RWPE2 (cell line): ENCODE measurements around the gene ITGA5.

Source experiments
- ATAC-seq: fragments of 200-7000 bp; cut with Tn5 transposase; 3 replicates; pipeline ENCODE4 v1.9.1; 2021; ENCODE audit warnings: low read depth
- DNase-seq: peaks from one replicate; pipeline ENCODE4 v3.0.0-alpha.2; 2020; ENCODE audit warnings: low spot score
- H3K27ac ChIP-seq: fragments of 450-650 bp; 2 replicates; pipeline ENCODE4 v1.5.1; 2017; ENCODE audit warnings: mild to moderate bottlenecking; ENCODE audit not compliant: poor library complexity, severe bottlenecking
- H3K27me3 ChIP-seq: fragments of 250-450 bp; sonication (Bioruptor Pico); 2 replicates; pipeline ENCODE4 v1.5.1; 2021; ENCODE audit warnings: mild to moderate bottlenecking, moderate library complexity; ENCODE audit not compliant: insufficient read depth, poor library complexity, severe bottlenecking
- H3K36me3 ChIP-seq: fragments of 250-450 bp; sonication (Bioruptor Pico); 2 replicates; pipeline ENCODE4 v1.5.1; 2020; ENCODE audit warnings: low read depth, mild to moderate bottlenecking, moderate library complexity
- H3K4me1 ChIP-seq: fragments of 250-450 bp; sonication (Bioruptor Pico); 2 replicates; pipeline ENCODE4 v1.5.1; 2021; ENCODE audit warnings: mild to moderate bottlenecking, moderate library complexity; ENCODE audit not compliant: insufficient read depth, poor library complexity, severe bottlenecking
- H3K4me3 ChIP-seq: fragments of 250-450 bp; sonication (Bioruptor Pico); 2 replicates; pipeline ENCODE4 v1.5.1; 2021; ENCODE audit warnings: mild to moderate bottlenecking, moderate library complexity; ENCODE audit not compliant: severe bottlenecking
- H3K9me3 ChIP-seq: fragments of 250-450 bp; sonication (Bioruptor Pico); 2 replicates; pipeline ENCODE4 v1.5.1; 2021; ENCODE audit warnings: mild to moderate bottlenecking, moderate library complexity; ENCODE audit not compliant: severe bottlenecking
- CTCF ChIP-seq: fragments of 450-650 bp; IDR thresholded peaks from one replicate; pipeline ENCODE4 v1.5.1; 2017; ENCODE audit warnings: mild to moderate bottlenecking, moderate library complexity; ENCODE audit not compliant: poor library complexity, severe bottlenecking

ITGA5 gene

DNA sequence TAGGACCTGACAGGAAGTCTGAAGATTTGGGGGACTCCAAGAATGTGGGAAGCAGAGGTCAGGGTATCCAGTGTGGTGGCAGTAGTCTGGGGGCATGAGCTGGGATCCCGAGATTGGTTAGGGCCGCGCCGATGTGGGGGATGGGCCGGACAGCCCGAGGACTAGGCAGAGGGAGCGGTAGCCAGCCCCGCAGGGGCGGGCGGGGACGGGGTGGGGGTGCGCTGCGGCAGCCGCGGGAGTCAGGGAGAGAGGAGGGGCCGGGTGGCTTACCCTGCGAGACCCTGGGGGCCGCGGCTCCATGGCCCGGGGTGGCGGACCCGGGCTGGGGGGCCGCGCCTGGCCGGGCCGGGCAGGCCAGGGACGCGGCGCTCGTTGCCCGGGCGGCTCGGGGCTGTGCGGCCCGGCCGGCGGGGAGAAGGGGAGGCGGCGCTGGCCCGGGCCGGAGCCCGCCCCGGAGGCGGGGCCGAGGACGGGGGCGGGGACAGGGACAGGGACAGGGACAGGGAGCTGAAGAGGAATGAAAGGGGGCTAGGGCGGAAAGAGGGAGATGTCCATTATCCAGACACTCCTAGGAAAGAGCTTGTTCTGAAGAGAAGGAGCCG is 40.2 kb downstream of the ITGA5 start:
- no peak for TF ChIP-seq CTCF
- H3K4me3 ChIP-seq, result peak overlapping the region; percentile 3
- DNase-seq (no peak), ATAC-seq (no peak)
- no peak overlapping the region for H3K27ac ChIP-seq
- H3K36me3 ChIP-seq, result peaks cover 75% of the 10 kb centered on the region
- H3K27me3 ChIP-seq, result no peaks in the 10 kb centered on the region
- H3K9me3 ChIP-seq, result no peaks in the 10 kb centered on the region
- peaks cover 23% of the 10 kb centered on the region for H3K4me1 ChIP-seq

DNA sequence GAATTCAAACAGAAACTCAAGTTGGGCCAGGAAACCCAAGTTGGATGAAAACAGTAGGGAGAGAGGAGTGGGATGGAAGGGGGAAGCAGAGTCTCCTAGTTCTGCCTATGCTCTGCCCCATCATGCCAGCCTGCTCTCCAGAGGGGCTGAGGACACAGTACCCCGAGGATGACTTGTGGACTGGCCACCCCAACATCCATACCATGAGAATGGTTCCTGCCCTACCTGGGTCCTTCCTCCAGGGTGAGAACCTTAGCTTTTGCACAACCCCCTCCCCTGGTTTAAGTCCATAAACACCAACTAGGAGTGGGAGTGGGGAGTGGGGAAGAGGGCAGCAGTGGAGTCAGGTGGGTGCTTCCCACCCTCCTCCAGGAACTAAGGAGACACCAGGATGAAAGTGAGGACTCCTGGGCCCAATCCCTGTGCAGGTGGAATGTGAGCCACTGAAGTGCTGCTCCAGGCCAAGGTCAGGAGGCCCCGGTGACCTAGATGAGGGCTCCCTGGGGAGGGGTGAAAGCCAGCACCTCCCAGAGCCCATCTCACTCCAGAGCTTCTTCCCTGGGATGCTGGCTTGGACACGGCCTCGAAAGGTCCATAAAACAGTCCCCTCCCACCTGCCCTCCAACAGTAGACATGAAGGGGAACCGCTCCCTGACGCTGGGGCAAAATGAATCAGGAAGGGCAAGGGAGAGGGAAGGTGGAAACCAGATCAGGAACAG is 41.1 kb downstream of the ITGA5 start:
- Histone ChIP-seq H3K9me3 (no peaks in the 10 kb centered on the region), H3K27ac (no peak overlapping the region), H3K36me3 (peaks cover 77% of the 10 kb centered on the region), H3K4me3 (no peak overlapping the region), H3K4me1 (peaks cover 27% of the 10 kb centered on the region), H3K27me3 (no peaks in the 10 kb centered on the region)
- no peak for DNase-seq
- no peak for TF ChIP-seq CTCF
- ATAC-seq, result no peak

- TF ChIP-seq CTCF, result no peak
- Histone ChIP-seq H3K27ac (no peak overlapping the region), H3K9me3 (no peaks in the 10 kb centered on the region), H3K27me3 (no peaks in the 10 kb centered on the region), H3K36me3 (peaks cover 73% of the 10 kb centered on the region), H3K4me1 (peaks cover 30% of the 10 kb centered on the region), H3K4me3 (no peak overlapping the region)
- ATAC-seq, result no peak
- no peak for DNase-seq
Measured at GRCh38 chr12:54377007-54377406, 42.1 kb downstream of the ITGA5 start.

GRCh38 chr12:54376596-54376995 is 42.5 kb downstream of the ITGA5 start:
- Histone ChIP-seq H3K4me3 (no peak overlapping the region), H3K27me3 (no peaks in the 10 kb centered on the region), H3K27ac (no peak overlapping the region), H3K36me3 (peaks cover 73% of the 10 kb centered on the region), H3K9me3 (no peaks in the 10 kb centered on the region), H3K4me1 (peaks cover 34% of the 10 kb centered on the region)
- no peak for TF ChIP-seq CTCF
- ATAC-seq (no peak), DNase-seq (no peak)

DNA sequence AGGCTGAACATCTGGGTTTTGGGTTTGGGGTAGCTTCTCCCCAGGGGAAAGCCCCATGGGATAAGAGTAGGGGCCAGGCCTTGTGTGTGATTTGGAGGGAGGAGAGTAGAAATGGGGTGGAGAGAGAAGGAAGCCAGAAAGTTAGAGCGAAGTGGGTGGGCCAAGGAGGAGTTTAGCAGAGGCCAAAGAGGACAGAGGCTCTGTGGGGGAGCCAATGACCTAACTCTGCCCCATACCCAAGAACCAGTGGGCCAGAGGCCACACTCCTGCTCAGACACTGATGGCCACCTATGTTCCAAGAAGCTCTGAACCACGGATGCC is 43.8 kb downstream of the ITGA5 start:
- H3K36me3 ChIP-seq, result peaks cover 69% of the 10 kb centered on the region
- H3K27ac ChIP-seq, result peak overlapping the region; percentile 54
- ATAC-seq (no peak), DNase-seq (no peak)
- no peaks in the 10 kb centered on the region for H3K27me3 ChIP-seq
- no peak for TF ChIP-seq CTCF
- peaks cover 35% of the 10 kb centered on the region for H3K4me1 ChIP-seq
- H3K4me3 ChIP-seq, result no peak overlapping the region
- no peaks in the 10 kb centered on the region for H3K9me3 ChIP-seq
